Stomach (tissue), 4 donors: Measurements from ENCODE around the gene UNC45B.

Source experiments
- CTCF ChIP-seq, 7 experiments: fragments of 450-650 bp in 4 of 7; fragments of 200-600 bp in 3 of 7; sonication (generic) in 3 of 7; IDR thresholded peaks; one replicate each; pipeline ENCODE4 v1.5.1; 2016 to 2019; ENCODE audit warnings: antibody characterized with exemption in 7 of 7, control low read depth in 2 of 7, mild to moderate bottlenecking in 1 of 7
- POLR2AphosphoS5 ChIP-seq, 3 donors: sonication (generic); formaldehyde crosslinking; IDR thresholded peaks; one replicate each; pipeline ENCODE4 v1.6.1; 2016; ENCODE audit warnings: antibody characterized with exemption in 3 of 3

- TF ChIP-seq CTCF (IDR thresholded peaks at IDR 0.05) (no peak), POLR2AphosphoS5 (IDR thresholded peaks at IDR 0.05) (no peak)
Observed at GRCh38 chr17:35154196-35155165, 6.9 kb downstream of the UNC45B start.
